ENCODE data around the gene ERC2.

The ERC2 gene

GRCh38 chr3:56189536-56189935 lies 278.7 kb downstream of the ERC2 start:
- DNase-seq (ENCODE audit: low read depth in 2 of 2), result no peak

- DNase-seq (ENCODE audit: low read depth in 2 of 2), result no peak
These were observed 280.1 kb downstream of the ERC2 start for GRCh38 chr3:56188201-56188600.

DNA sequence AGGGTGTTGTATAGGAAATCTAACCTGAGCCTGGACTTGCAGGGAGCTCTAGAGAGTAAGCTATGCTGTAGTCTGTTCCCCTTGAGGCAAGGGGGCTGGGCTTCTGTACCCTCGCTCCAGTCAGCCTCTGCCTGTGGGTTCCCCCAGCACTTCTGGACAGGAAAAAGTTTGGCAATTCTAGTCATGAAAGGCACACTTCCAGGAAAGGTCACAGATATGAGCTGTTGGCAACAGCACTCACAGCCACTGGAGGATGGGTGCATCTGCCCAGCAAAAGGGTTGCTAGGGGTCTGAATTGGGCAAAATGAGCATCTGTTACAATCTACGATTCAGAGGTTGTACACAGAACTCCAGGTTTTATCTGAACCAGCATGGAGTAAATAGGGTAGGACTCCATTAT lies 281.2 kb downstream of the ERC2 start:
- DNase-seq (ENCODE audit: low read depth in 2 of 2), result no peak

GRCh38 chr3:56185827-56186226 lies 282.4 kb downstream of the ERC2 start:
- DNase-seq (ENCODE audit: low read depth in 2 of 2), result no peak

DNA sequence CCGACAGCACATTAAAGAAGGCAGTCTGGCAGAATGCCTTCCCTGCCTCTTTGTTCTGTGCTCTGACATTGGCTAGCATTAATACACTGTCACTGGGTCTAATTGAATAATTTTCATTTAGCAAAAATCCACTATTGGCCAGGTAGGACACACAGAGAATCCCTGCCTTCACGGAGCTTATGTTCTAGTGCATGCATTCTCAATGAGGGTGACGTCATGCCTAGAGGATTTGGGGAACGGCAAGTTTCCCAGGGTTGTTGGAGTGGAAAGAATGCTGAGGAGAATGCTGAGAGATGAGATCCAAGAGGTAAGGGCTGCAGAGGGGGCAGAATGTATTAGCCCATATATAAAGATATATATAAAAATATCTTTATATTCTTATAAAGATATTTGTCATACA lies 284.7 kb downstream of the ERC2 start:
- DNase-seq (ENCODE audit: low read depth in 2 of 2), result no peak

DNA sequence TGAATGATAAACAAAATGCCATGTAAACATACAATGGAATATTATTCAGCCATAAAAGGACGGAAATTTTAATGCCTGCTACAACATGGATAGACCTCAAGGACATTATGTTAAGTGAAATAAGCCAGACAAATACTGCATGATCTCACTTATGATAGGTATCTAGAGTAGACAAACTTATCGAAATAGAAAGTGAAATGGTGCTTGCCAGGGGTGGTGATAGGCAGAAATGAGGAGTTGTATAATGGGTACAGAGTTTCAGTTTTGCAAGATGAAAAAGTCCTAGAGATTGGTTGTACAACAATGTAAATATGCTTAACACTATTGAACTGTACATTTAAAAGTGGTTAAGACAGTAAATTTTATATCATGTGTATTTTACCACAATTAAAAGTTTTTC lies 287.8 kb downstream of the ERC2 start:
- no peak for DNase-seq (ENCODE audit: low read depth in 2 of 2)

- DNase-seq (ENCODE audit: low read depth in 2 of 2), result no peak
These were observed 294.7 kb downstream of the ERC2 start for GRCh38 chr3:56173601-56174000.

DNA sequence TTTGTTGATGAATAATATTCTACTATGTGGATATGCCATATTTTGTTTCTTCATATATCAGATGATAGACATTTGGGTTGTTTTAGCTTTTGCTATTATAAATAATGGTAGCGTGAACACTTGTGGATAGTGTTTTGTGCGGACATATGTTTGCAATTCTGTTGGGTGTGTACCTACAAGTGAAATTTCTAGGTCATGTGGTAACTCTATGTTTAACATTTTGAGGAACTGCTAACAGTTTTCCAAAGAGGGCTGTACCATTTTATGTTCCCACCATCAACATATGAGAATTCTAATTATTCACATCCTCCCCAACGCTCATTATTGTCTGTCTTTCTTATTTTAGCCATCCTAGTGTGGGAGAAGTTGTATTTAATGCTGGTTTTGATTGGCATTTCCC lies 303.8 kb downstream of the ERC2 start:
- no peak for DNase-seq (ENCODE audit: low read depth in 2 of 2)

- DNase-seq (ENCODE audit: low read depth in 2 of 2), result no peak
These were observed 310.4 kb downstream of the ERC2 start for GRCh38 chr3:56157693-56158362.

GRCh38 chr3:56154297-56154696 lies 314.0 kb downstream of the ERC2 start:
- DNase-seq (ENCODE audit: low read depth in 2 of 2), result no peak

DNA sequence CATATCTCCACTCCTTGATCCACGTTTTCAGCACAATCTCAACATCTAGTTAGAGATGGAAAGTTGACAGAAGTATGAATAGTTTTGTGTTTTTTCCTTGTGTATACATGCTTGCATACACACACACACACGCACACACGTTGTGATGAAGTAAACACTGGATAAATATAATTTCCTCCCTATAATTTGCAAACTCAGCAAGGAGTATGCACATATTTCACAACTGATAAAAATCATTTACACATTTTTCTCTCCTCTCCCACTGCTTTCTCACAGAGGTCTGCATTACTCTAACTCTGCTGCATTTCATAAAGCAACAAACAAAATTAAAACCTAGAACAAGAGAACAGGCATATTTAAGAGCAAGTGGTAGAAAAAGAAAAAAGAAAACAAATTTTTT lies 320.9 kb downstream of the ERC2 start:
- DNase-seq (ENCODE audit: low read depth in 2 of 2), result no peak

DNA sequence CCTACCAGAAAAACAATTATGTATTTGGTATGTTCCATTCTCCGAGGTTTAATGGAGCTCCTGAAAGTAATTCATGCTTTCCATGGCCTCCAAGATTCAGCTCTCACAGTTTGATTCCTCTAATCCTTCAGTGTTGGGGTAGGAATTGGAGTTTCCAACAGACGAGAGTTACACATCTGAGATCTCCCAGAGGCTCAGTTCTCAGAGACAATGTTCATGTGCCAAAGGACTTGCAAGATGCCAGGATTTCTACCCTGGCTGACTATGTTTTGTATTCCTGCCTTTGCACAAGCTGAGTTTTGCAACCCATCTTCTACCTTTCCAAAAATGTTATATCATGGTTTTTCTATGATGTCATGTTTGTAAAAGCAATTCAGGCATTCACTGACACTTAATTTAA lies 322.9 kb downstream of the ERC2 start:
- no peak for DNase-seq (ENCODE audit: low read depth in 2 of 2)

DNA sequence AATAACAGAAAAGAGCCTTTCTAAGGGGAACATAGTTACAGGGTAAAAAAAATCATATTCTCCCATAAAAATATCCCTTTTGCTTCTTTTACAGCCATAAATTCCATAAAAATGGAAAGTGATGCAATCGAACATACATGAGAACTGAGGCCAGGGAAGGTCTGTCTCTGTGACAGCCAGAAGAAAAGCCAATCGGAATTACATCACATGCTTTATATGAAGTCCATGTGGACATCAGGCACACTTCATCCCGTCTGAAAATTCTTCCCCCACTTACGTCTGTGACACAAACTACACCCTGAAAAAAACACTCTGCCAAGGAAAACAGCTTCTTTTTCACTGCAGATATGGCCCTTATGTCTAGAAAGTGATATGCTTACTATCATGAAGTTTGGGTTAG lies 323.5 kb downstream of the ERC2 start:
- DNase-seq (ENCODE audit: low read depth in 2 of 2), result no peak

- no peak for DNase-seq (ENCODE audit: low read depth in 2 of 2)
These were observed 330.9 kb downstream of the ERC2 start for GRCh38 chr3:56137415-56137814.

- DNase-seq (ENCODE audit: low read depth in 2 of 2), result no peak
These were observed 331.8 kb downstream of the ERC2 start for GRCh38 chr3:56136514-56136913.

- no peak for DNase-seq (ENCODE audit: low read depth in 2 of 2)
These were observed 332.3 kb downstream of the ERC2 start for GRCh38 chr3:56135941-56136340.

DNA sequence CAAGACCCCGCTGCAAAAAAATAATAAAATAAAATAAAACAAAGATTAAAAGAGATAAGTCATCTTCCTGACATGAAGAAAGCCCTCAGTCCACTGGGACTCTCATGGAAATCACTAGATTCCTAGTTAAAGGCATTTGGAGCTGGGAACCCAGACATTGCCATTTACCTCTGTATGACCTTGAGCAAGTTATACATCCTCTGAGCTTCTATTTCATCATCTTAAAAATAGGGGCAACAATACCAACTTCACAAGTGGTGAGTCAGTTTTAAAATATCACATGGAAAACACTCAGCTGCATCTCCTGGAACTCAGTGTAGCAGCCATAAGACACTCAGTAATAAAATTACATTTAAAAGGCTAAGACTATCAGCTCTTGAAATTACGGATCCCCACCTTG lies 334.8 kb downstream of the ERC2 start:
- no peak for DNase-seq (ENCODE audit: low read depth in 2 of 2)

GRCh38 chr3:56132762-56133161 lies 335.5 kb downstream of the ERC2 start:
- DNase-seq (ENCODE audit: low read depth in 2 of 2), result no peak

- no peak for DNase-seq (ENCODE audit: low read depth in 2 of 2)
These were observed 336.2 kb downstream of the ERC2 start for GRCh38 chr3:56131974-56132590.

DNA sequence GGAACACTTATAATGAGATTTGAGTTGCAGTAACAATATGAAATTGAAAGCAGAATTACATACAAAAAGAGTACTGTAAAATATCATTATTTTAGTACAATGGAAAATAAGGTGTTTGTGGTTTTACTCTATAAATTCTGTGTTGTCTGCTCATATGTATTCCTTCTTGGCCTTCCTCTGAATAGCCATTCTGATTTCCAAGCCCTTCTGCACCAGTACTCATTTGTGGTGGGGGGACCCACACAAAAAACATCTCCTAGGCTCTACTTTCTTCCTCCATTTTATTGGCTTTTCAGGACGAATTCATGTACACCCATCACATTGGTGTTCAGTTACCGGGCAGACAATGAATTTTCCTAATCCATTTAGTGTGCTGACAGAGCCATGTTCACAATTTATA lies 338.2 kb downstream of the ERC2 start:
- DNase-seq (ENCODE audit: low read depth in 2 of 2), result no peak

DNA sequence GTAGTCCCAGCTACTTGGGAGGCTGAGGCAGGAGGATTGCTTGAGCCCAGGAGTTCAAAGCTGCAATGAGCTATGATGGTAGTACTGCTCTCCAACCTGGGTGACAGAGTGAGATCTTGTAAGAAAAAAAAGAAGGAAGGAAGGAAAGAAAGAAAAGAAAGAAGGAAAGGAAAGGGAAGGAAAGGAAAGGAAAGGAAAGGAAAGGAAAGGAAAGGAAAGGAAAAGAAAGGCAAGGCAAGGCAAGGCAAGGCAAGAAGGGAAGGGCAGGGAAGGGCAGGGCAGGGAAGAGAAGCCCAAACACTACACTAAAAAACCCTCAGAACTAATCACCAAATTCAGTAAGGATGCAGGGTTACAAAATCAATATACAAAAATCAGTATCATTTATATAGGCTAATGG lies 341.6 kb downstream of the ERC2 start:
- no peak for DNase-seq (ENCODE audit: low read depth in 2 of 2)

DNA sequence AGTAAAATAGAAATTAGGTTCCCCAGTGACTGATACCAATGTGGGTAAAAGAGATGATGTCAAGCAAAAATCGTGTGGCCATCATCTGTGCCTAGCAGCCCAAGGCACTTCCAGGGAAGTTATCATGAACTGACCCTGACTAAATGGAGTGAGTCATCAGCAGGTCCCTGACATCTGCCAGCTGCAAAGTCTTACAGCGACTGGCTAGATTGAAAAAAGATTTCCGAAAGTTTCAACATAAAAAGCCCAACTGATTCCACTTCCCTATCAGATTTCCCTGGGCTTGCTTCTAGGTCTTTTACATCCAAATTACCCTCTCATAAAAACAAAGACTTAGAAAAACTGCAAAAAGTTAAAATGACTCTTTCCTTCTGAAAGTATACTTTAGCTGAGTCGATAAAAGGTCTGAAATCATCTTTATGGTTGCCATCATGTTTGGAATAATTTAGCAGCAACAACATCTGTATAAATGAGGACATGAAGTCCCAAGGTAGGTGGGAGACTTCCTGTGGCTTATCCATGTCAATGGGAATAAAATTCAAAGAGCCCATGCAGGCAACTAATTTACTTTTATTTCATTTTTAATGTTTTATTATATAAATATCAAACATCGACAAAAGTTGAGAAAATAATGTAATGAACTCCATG lies 342.8 kb downstream of the ERC2 start:
- DNase-seq (ENCODE audit: low read depth in 2 of 2), result no peak

GRCh38 chr3:56124546-56124945 lies 343.7 kb downstream of the ERC2 start:
- no peak for DNase-seq (ENCODE audit: low read depth in 2 of 2)

Data from stimulated activated CD8-positive, alpha-beta memory T cell treated with anti-CD3 and anti-CD28 coated beads, Interleukin-7, amount 100 ng/mL, for 1 hour (primary cell).